ENCODE data around the gene CCDC88A. TPM values are rescaled to one million over a fixed set of nuclear protein-coding genes. Genes with fewer than 3 reads are reported as not detected.
A peak's percentile ranks its signal among the peaks of the same experiment; 100 is the strongest.

The CCDC88A gene
- total and polyA plus RNA-seq, 8 donors = 6.2 to 95.1 (median 31.6) TPM

DNA sequence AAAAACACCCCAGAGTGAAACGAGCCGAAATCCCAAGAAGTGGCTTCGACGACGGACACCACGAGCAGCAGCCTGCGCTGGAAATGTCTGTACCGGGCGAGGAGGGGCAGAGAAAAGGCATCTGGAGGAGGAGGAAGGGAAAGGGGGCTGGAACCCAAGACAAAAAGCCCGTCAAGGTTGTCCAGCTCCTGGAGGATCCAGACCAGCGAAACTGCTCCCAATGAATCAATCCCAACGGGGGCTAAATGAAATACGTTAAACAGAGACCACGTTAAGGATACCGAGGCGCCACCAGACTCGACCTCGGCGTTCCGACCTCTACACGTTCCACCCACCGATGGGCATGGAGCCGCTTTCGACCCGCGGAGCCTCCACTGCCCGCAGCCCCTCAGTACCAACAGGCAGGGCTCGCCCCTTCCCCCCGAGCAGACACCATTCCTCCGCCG is 400 bp downstream of the CCDC88A start:
- Histone ChIP-seq H3K27me3 (no peaks in the 10 kb centered on the region), H3K9me3 (no peaks in the 10 kb centered on the region), H3K36me3 (no peaks in the 10 kb centered on the region), H3K27ac (peak overlapping the region; percentile 81 to 89 (median 86)), H3K4me1 (peaks cover 14 to 34% (median 25%) of the 10 kb centered on the region in 4 donors), H3K4me3 (peak overlapping the region; percentile 64 to 79 (median 73))
- intact Hi-C loops (cut with DNase I; ENCODE audit: low total_unique reads) = no loop called here
- DNase-seq = no peak
- TF ChIP-seq EP300 (IDR thresholded peaks at IDR 0.05) (no peak), POLR2AphosphoS5 (IDR thresholded peaks at IDR 0.05) (no peak), POLR2A (IDR thresholded peaks at IDR 0.05) (no peak)
- TF ChIP-seq, protein P1, sequence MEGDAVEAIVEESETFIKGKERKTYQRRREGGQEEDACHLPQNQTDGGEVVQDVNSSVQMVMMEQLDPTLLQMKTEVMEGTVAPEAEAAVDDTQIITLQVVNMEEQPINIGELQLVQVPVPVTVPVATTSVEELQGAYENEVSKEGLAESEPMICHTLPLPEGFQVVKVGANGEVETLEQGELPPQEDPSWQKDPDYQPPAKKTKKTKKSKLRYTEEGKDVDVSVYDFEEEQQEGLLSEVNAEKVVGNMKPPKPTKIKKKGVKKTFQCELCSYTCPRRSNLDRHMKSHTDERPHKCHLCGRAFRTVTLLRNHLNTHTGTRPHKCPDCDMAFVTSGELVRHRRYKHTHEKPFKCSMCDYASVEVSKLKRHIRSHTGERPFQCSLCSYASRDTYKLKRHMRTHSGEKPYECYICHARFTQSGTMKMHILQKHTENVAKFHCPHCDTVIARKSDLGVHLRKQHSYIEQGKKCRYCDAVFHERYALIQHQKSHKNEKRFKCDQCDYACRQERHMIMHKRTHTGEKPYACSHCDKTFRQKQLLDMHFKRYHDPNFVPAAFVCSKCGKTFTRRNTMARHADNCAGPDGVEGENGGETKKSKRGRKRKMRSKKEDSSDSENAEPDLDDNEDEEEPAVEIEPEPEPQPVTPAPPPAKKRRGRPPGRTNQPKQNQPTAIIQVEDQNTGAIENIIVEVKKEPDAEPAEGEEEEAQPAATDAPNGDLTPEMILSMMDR (IDR thresholded peaks at IDR 0.05) = no peak
- 0 to 2% (median 1%) methylated on average over 30 to 31 of the region's 31 CpGs for WGBS, 5 donors

DNA sequence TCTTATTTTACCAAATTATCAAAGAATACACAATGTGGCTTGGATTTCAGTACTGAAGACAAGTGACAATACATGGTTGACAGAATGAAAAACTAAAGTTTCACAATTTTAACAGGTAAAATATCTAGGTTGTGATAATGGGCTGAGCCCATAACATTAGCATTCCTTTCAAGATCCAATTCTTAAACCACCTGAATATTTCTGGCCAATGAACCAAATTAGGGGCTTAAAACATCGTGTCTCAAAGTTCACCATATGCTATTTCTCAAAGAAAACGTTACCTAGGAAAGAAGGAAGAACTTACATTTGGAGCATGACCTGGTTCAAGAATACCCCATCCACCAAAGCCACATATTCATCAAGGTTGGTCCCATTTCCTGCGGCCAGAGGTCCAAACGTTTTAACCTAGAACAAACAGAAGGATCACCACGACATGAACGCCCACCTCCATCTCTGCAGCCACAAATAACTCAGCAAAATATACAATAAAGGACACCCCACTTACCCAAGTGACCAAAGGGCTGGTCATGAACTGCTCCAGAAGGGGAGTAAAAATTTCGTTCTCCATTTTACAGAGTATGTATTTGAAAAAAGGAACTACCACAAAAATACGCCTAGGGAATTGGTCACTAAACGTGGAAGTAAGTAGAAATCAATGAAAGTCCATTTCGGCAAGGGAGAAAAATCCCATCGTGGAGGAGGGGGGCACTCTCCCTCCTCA is 984 bp downstream of the CCDC88A start:
- DNase-seq = peak in 1 of 2 donors; percentile 37
- H3K27ac ChIP-seq = peak overlapping the region; percentile 81 to 89 (median 86)
- TF ChIP-seq, protein P1 (IDR thresholded peaks at IDR 0.05) = no peak
- TF ChIP-seq EP300 (IDR thresholded peaks at IDR 0.05) (no peak), POLR2A (IDR thresholded peaks at IDR 0.05) (no peak), POLR2AphosphoS5 (IDR thresholded peaks at IDR 0.05) (no peak)
- intact Hi-C loops (cut with DNase I; ENCODE audit: low total_unique reads) = no loop called here
- no peaks in the 10 kb centered on the region for H3K36me3 ChIP-seq
- no peaks in the 10 kb centered on the region for H3K27me3 ChIP-seq
- WGBS, 5 donors = 2 to 7% (median 5%) methylated on average over 11 of the region's 11 CpGs
- peak overlapping the region; percentile 64 to 79 (median 73) for H3K4me3 ChIP-seq
- H3K9me3 ChIP-seq = no peaks in the 10 kb centered on the region
- peaks cover 14 to 34% (median 25%) of the 10 kb centered on the region in 4 donors for H3K4me1 ChIP-seq

DNA sequence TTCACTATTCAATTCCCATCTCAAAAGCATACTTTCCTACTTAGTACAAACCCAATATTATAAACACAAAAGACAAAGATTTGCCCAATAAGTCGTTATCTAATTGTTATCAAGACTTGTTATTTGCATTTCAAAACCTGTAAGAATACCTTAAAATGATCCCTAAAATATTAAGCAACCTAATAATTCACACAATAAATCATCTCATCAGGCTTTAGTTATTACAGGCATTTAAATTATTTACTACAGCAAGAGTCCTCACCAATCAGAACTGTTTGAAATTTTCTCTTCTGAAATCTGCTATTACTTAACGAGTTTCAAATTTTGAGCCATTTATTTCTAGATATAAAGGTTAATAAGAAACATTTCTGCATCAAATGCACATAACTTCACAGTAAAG is 1.6 kb downstream of the CCDC88A start:
- TF ChIP-seq POLR2AphosphoS5 (IDR thresholded peaks at IDR 0.05) (no peak), POLR2A (IDR thresholded peaks at IDR 0.05) (no peak), EP300 (IDR thresholded peaks at IDR 0.05) (no peak)
- TF ChIP-seq, protein P1 (IDR thresholded peaks at IDR 0.05) = no peak
- Histone ChIP-seq H3K4me3 (peak overlapping the region; percentile 64 to 79 (median 73)), H3K27ac (peak overlapping the region in 3 of 5 donors; percentile 81 to 89 (median 83)), H3K4me1 (peaks cover 14 to 34% (median 25%) of the 10 kb centered on the region in 4 donors), H3K27me3 (no peaks in the 10 kb centered on the region), H3K9me3 (no peaks in the 10 kb centered on the region), H3K36me3 (peaks cover 0 to 3% (median 0%) of the 10 kb centered on the region in 4 donors)
- DNase-seq = no peak
- WGBS, 5 donors = 6 to 24% (median 12%) methylated on average over 2 of the region's 2 CpGs
- intact Hi-C loops (cut with DNase I; ENCODE audit: low total_unique reads) = no loop called here

DNA sequence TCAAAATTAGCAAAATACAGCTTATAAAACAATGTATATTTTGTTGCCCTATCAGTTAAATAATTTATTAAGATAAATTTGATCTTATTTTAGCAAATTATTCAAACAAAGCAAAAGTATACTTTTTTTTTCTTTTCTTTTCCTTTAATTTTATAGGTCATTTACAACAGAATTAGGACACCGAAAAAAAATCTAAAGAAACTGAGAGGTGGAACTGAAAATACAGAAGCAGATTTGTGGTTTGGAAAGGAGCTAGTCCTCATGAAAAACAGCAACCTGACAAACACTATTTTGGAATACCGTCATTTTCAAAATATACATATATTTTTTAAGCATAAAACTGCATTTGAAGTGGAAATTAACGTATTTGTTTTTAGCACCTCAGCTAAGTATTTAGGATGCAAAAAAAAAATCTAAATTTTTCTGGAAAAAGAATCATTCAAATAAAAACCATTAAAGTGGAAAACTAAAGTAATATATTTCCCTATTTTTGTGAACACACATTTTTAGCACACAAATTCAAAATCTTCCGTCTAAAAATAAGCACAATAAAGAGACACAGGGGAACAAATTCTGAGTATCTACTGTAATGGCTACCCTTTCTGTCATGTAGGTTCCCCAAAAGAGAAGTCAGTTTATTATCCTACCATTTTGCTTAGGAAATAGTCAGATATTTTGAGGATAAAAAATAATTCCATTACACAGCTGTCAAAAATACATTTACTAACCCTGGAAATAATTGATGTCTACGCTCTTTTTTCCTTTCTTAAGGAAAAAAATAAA is 2.7 kb downstream of the CCDC88A start:
- peak overlapping the region in 1 of 4 donors; percentile 64 for H3K4me3 ChIP-seq
- TF ChIP-seq POLR2A (IDR thresholded peaks at IDR 0.05) (no peak), POLR2AphosphoS5 (IDR thresholded peaks at IDR 0.05) (no peak), EP300 (IDR thresholded peaks at IDR 0.05) (no peak)
- TF ChIP-seq, protein P1 (IDR thresholded peaks at IDR 0.05) = no peak
- peaks cover 0 to 11% (median 5%) of the 10 kb centered on the region in 4 donors for H3K36me3 ChIP-seq
- no peak for DNase-seq
- H3K4me1 ChIP-seq = peaks cover 14 to 34% (median 25%) of the 10 kb centered on the region in 4 donors
- H3K27me3 ChIP-seq = no peaks in the 10 kb centered on the region
- no peaks in the 10 kb centered on the region for H3K9me3 ChIP-seq
- WGBS, 5 donors = 62 to 85% (median 71%) methylated on average over 5 of the region's 5 CpGs
- intact Hi-C loops (cut with DNase I; ENCODE audit: low total_unique reads) = no loop called here
- H3K27ac ChIP-seq = no peak overlapping the region
